ENCODE data around the gene SASH1. TPM values are rescaled to one million over a fixed set of nuclear protein-coding genes. Genes with fewer than 3 reads are reported as not detected.
"Not testable (repeated sequence)": the region's sequence is repeated elsewhere in the genome, so short reads cannot be mapped to it uniquely, and the experiment has no call there.

SASH1 gene
- total and polyA plus RNA-seq, 2 donors (not counting 1 experiment from before 2014, with no cell fraction given): 38.6 to 44.6 TPM

DNA sequence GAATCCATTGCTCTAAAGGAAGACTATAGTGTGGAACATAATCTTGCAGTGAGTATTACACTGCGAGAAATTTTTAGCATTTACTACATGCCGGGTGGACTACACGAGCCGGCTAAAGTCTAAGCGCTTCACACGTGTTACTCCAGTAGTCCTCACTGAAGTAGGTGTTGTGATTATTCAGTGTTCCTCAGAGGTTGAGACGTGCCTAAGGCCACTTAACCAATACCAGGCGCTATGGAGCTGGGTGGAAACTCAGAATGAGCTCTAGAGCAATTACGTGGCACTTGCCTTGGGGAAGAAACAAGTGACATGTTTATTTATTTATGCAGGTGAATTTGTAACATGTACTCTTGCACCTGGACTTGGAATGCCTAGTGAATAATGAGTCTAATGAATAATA is 46.4 kb downstream of the SASH1 start:
- no peaks in the 10 kb centered on the region for H3K4me1 ChIP-seq (ENCODE audit: control insufficient read depth, extremely low read depth, insufficient read depth, low read length)

DNA sequence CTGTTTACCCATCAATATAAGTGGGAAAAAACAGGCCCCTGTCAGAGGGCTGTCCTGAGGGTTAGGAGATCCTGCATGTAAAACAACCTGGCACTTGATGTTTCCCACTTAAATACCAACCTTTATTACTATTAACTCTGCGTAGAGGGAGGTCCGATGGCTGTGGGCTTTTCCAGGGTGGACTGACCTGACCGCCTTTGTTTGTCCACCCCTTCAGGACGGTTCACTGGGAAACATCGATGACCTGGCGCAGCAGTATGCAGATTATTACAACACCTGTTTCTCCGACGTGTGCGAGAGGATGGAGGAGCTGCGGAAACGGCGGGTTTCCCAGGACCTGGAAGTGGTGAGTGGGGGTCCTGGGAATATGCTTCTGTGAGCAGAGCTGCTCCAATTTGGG is 47.3 kb downstream of the SASH1 start:
- H3K4me3 ChIP-seq (replicated peaks in 1 of 4; ENCODE audit: control extremely low read depth in 1 of 4, insufficient read depth in 1 of 4, low read depth in 3 of 4, low read length in 4 of 4): no peak overlapping the region
- no peaks in the 10 kb centered on the region for H3K36me3 ChIP-seq (ENCODE audit: control insufficient read depth, insufficient read depth, low read length)

More for the DNA sequence above, 46.4 kb downstream of the SASH1 start:
- Histone ChIP-seq H4K20me1 (ENCODE audit: control insufficient read depth, extremely low read depth, insufficient read depth, low read length) (no peaks in the 10 kb centered on the region), H3K4me2 (ENCODE audit: extremely low read depth, insufficient read depth, low read length) (no peak overlapping the region), H3K27me3 (ENCODE audit: control insufficient read depth, insufficient read depth, low read length) (no peaks in the 10 kb centered on the region), H3K79me2 (ENCODE audit: control insufficient read depth, insufficient read depth, low read length) (no peaks in the 10 kb centered on the region), H2AFZ (ENCODE audit: low read length) (no peak overlapping the region), H3K27ac (ENCODE audit: insufficient read depth, low read length) (no peak overlapping the region), H3K9me3 (ENCODE audit: control insufficient read depth, insufficient read depth, low read depth, low read length) (no peaks in the 10 kb centered on the region), H3K9ac (ENCODE audit: insufficient read depth, low read length) (no peak overlapping the region), H3K36me3 (ENCODE audit: control insufficient read depth, insufficient read depth, low read length) (no peaks in the 10 kb centered on the region), H3K4me3 (replicated peaks in 1 of 4; ENCODE audit: control extremely low read depth in 1 of 4, insufficient read depth in 1 of 4, low read depth in 3 of 4, low read length in 4 of 4) (no peak overlapping the region)
- no peak for TF ChIP-seq EZH2 (IDR thresholded peaks at IDR 0.05; ENCODE audit: low read length, missing control alignments)
- TF ChIP-seq, protein P1, sequence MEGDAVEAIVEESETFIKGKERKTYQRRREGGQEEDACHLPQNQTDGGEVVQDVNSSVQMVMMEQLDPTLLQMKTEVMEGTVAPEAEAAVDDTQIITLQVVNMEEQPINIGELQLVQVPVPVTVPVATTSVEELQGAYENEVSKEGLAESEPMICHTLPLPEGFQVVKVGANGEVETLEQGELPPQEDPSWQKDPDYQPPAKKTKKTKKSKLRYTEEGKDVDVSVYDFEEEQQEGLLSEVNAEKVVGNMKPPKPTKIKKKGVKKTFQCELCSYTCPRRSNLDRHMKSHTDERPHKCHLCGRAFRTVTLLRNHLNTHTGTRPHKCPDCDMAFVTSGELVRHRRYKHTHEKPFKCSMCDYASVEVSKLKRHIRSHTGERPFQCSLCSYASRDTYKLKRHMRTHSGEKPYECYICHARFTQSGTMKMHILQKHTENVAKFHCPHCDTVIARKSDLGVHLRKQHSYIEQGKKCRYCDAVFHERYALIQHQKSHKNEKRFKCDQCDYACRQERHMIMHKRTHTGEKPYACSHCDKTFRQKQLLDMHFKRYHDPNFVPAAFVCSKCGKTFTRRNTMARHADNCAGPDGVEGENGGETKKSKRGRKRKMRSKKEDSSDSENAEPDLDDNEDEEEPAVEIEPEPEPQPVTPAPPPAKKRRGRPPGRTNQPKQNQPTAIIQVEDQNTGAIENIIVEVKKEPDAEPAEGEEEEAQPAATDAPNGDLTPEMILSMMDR (conservative IDR thresholded peaks at IDR 0.05 in 1 of 2, IDR thresholded peaks at IDR 0.05 in 1 of 2; ENCODE audit: low read depth in 1 of 2, low read length in 2 of 2): no peak
- DNase-seq (ENCODE audit: low read depth in 2 of 2): no peak

DNA sequence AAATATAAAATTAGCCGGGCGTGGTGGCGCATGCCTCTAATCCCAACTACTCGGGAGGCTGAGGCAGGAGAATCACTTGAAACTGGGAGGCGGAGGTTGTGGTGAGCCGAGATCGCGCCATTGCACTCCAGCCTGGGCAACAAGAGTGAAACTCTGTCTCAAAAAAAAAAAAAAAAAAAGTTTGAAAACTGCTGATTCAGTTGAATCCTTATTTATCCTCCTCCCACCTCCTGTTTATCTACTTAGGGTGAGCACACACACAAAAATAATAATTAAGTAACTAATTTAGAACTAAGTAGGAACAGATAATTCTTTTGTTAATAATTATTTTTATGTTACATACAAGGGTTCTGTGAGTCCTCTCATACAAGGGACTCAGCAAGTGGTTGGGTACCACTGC is 49.5 kb downstream of the SASH1 start:
- not testable (repeated sequence) for H3K4me1 ChIP-seq (ENCODE audit: control insufficient read depth, extremely low read depth, insufficient read depth, low read length); H3K4me3 ChIP-seq (replicated peaks in 1 of 4; ENCODE audit: control extremely low read depth in 1 of 4, insufficient read depth in 1 of 4, low read depth in 3 of 4, low read length in 4 of 4); H2AFZ ChIP-seq (ENCODE audit: low read length); H4K20me1 ChIP-seq (ENCODE audit: control insufficient read depth, extremely low read depth, insufficient read depth, low read length); H3K27me3 ChIP-seq (ENCODE audit: control insufficient read depth, insufficient read depth, low read length); H3K27ac ChIP-seq (ENCODE audit: insufficient read depth, low read length); H3K4me2 ChIP-seq (ENCODE audit: extremely low read depth, insufficient read depth, low read length); H3K9me3 ChIP-seq (ENCODE audit: control insufficient read depth, insufficient read depth, low read depth, low read length); H3K79me2 ChIP-seq (ENCODE audit: control insufficient read depth, insufficient read depth, low read length); H3K36me3 ChIP-seq (ENCODE audit: control insufficient read depth, insufficient read depth, low read length); H3K9ac ChIP-seq (ENCODE audit: insufficient read depth, low read length); DNase-seq (ENCODE audit: low read depth in 2 of 2)

More for the DNA sequence above, 47.3 kb downstream of the SASH1 start:
- Histone ChIP-seq H3K4me1 (ENCODE audit: control insufficient read depth, extremely low read depth, insufficient read depth, low read length) (no peaks in the 10 kb centered on the region), H3K9ac (ENCODE audit: insufficient read depth, low read length) (no peak overlapping the region), H3K9me3 (ENCODE audit: control insufficient read depth, insufficient read depth, low read depth, low read length) (no peaks in the 10 kb centered on the region), H3K4me2 (ENCODE audit: extremely low read depth, insufficient read depth, low read length) (no peak overlapping the region), H2AFZ (ENCODE audit: low read length) (no peak overlapping the region), H3K27ac (ENCODE audit: insufficient read depth, low read length) (no peak overlapping the region), H3K79me2 (ENCODE audit: control insufficient read depth, insufficient read depth, low read length) (no peaks in the 10 kb centered on the region), H3K27me3 (ENCODE audit: control insufficient read depth, insufficient read depth, low read length) (no peaks in the 10 kb centered on the region), H4K20me1 (ENCODE audit: control insufficient read depth, extremely low read depth, insufficient read depth, low read length) (no peaks in the 10 kb centered on the region)
- DNase-seq (ENCODE audit: low read depth in 2 of 2): no peak
- TF ChIP-seq, protein P1 (conservative IDR thresholded peaks at IDR 0.05 in 1 of 2, IDR thresholded peaks at IDR 0.05 in 1 of 2; ENCODE audit: low read depth in 1 of 2, low read length in 2 of 2): no peak
- TF ChIP-seq EZH2 (IDR thresholded peaks at IDR 0.05; ENCODE audit: low read length, missing control alignments): no peak
